ENCODE data around the gene CCDC188. TPM values are rescaled to one million over a fixed set of nuclear protein-coding genes. Genes with fewer than 3 reads are reported as not detected.

CCDC188 gene
- total and polyA plus RNA-seq, 2 of the 8 experiments (the other 6 are each of a cell fraction or from before 2014, with no cell fraction given) = not detected

- H3K23ac ChIP-seq (ENCODE audit: insufficient read length) = no peak overlapping the region
- H3K23me2 ChIP-seq (ENCODE audit: low read depth, low read length) = no peaks in the 10 kb centered on the region
- H2BK120ac ChIP-seq (replicated peaks; ENCODE audit: low read depth, low read length) = no peak overlapping the region
- no peak overlapping the region for H2AK5ac ChIP-seq (ENCODE audit: low read depth, low read length)
- no peak overlapping the region for H3K4me2 ChIP-seq (ENCODE audit: insufficient read depth in 1 of 2, low read depth in 2 of 2, low read length in 2 of 2)
- no peaks in the 10 kb centered on the region for H3K79me2 ChIP-seq (ENCODE audit: control insufficient read depth in 1 of 2, insufficient read depth in 2 of 2, low read length in 2 of 2)
- H3K4ac ChIP-seq (replicated peaks; ENCODE audit: insufficient read length, low read depth, low read length) = no peak overlapping the region
- H2BK20ac ChIP-seq (ENCODE audit: low read length) = no peak overlapping the region; the same call in 1 of the 2 replicates
- no peak overlapping the region for H2BK12ac ChIP-seq (ENCODE audit: low read depth, low read length)
- no peak overlapping the region for H4K91ac ChIP-seq (replicated peaks; ENCODE audit: insufficient read length, low read length)
- ChIA-PET POLR2A (ENCODE audit: partially characterized antibody) (no interaction called here), CTCF (ENCODE audit: partially characterized antibody) (interaction anchor here (0.7 to 4.6 kb wide), 9 partner anchors 9 to 83 kb away, joined by 3 to 22 read pairs (median 6); no protein-coding TSS in a partner anchor)
- H3K56ac ChIP-seq (replicated peaks; ENCODE audit: insufficient read length, low read depth, low read length) = no peak overlapping the region
- H3K9me3 ChIP-seq (ENCODE audit: insufficient read depth in 2 of 2, low read depth in 1 of 2, low read length in 1 of 2) = no peaks in the 10 kb centered on the region
- no peak overlapping the region for H3K4me3 ChIP-seq (ENCODE audit: extremely low read depth in 1 of 4, insufficient read depth in 2 of 4, low read depth in 3 of 4, low read length in 4 of 4)
- H3K79me1 ChIP-seq (ENCODE audit: low read depth, low read length) = no peaks in the 10 kb centered on the region
- H4K8ac ChIP-seq (ENCODE audit: extremely low read depth, insufficient read depth, low read length) = no peak overlapping the region; the same call in 1 of the 2 replicates
- H2AFZ ChIP-seq (ENCODE audit: low read length) = no peak overlapping the region
- DNase-seq (ENCODE audit: low read depth in 1 of 2, low spot score in 2 of 2) (no peak), FAIRE-seq (no peak)
- H4K20me1 ChIP-seq (replicated peaks in 1 of 2; ENCODE audit: control insufficient read depth in 1 of 2, insufficient read depth in 2 of 2, low read length in 2 of 2) = no peaks in the 10 kb centered on the region
- H3K14ac ChIP-seq (ENCODE audit: insufficient read length) = no peak overlapping the region
- no peak overlapping the region for H2BK5ac ChIP-seq (ENCODE audit: low read depth, low read length)
- H3K4me1 ChIP-seq (replicated peaks in 1 of 4; ENCODE audit: control insufficient read depth in 3 of 4, insufficient read depth in 4 of 4, low read length in 3 of 4) = peaks cover 0 to 8% (median 0%) of the 10 kb centered on the region in 4 experiments; a peak in 2 of 7 replicates
- H4K5ac ChIP-seq (ENCODE audit: insufficient read length, low read depth, low read length) = no peak overlapping the region
- no peaks in the 10 kb centered on the region for H3K36me3 ChIP-seq (ENCODE audit: control insufficient read depth in 2 of 4, insufficient read depth in 4 of 4, low read length in 3 of 4)
- no peak overlapping the region for H3K18ac ChIP-seq (ENCODE audit: extremely low read depth, low read length)
- H3K9ac ChIP-seq (replicated peaks in 1 of 4; ENCODE audit: extremely low read depth in 1 of 4, low read depth in 3 of 4, low read length in 3 of 4) = no peak overlapping the region
- H3K27me3 ChIP-seq (replicated peaks in 1 of 4; ENCODE audit: control insufficient read depth in 3 of 4, extremely low read depth in 1 of 4, insufficient read depth in 3 of 4, low read length in 3 of 4) = no peaks in the 10 kb centered on the region
- 80% methylated on average over 21 of the region's 21 CpGs; no CpG with 5 or more reads in 1 of the 2 experiments for WGBS, 2 experiments (ENCODE audit: extremely low coverage in 1 of 2, insufficient coverage in 1 of 2, insufficient read length in 1 of 2, insufficient replicate concordance in 2 of 2, low coverage in 1 of 2, low lambda C conversion rate in 2 of 2, missing lambda C conversion rate in 1 of 2)
- H2BK15ac ChIP-seq (ENCODE audit: low read length) = no peak overlapping the region
- no peak overlapping the region for H3K27ac ChIP-seq (ENCODE audit: low read depth, low read length)
- TF ChIP-seq CEBPB (IDR thresholded peaks at IDR 0.05; ENCODE audit: low read depth, low read length) (no peak), JUN (IDR thresholded peaks at IDR 0.05; ENCODE audit: low read depth, low read length) (no peak)
These were observed 26.5 kb upstream of the CCDC188 start for GRCh38 chr22:20177217-20177911.
